Right lobe of liver (tissue), 6 donors: ENCODE data around the gene SERPINB1. TPM values are rescaled to one million over a fixed set of nuclear protein-coding genes. Genes with fewer than 3 reads are reported as not detected.
"Not testable (repeated sequence)": the region's sequence is repeated elsewhere in the genome, so short reads cannot be mapped to it uniquely, and the experiment has no call there.

Experiments
- ATAC-seq, 4 donors: fragments of 200-7000 bp; cut with Tn5 transposase; one replicate each; pipeline ENCODE4 v1.9.1; 2020; ENCODE audit warnings: mild to moderate bottlenecking in 4 of 4, moderate library complexity in 4 of 4
- DNase-seq, 3 donors: peaks; one replicate each; pipeline ENCODE4 v3.0.0-alpha.2; 2020
- H3K27ac ChIP-seq, 3 donors: fragments of 200-600 bp; one replicate each; pipeline ENCODE4 v1.8.0; 2022
- H3K27me3 ChIP-seq, 2 donors: fragments of 200-600 bp; one replicate each; pipeline ENCODE4 v1.8.0; 2022
- H3K36me3 ChIP-seq, 4 donors: fragments of 200-600 bp; sonication (generic) in 1 of 4; one replicate each; pipeline versions ENCODE4 v1.5.1 to v1.8.0; 2017 to 2022; ENCODE audit warnings: control low read depth in 1 of 4
- H3K4me1 ChIP-seq, 4 donors: fragments of 200-600 bp; sonication (generic) in 1 of 4; one replicate each; pipeline versions ENCODE4 v1.5.1 to v1.8.0; 2017 to 2022; ENCODE audit warnings: control low read depth in 1 of 4
- H3K4me3 ChIP-seq, 3 donors: fragments of 200-600 bp; one replicate each; pipeline ENCODE4 v1.8.0; 2022
- H3K9me3 ChIP-seq, 4 donors: fragments of 200-600 bp; sonication (generic) in 1 of 4; one replicate each; pipeline versions ENCODE4 v1.5.1 to v1.8.0; 2017 to 2022; ENCODE audit warnings: control low read depth in 1 of 4
- POLR2A ChIP-seq: fragments of 450-650 bp; IDR thresholded peaks from one replicate; pipeline ENCODE4 v1.6.1; 2017; ENCODE audit warnings: antibody characterized with exemption, mild to moderate bottlenecking
- WGBS: methylation state at CpG from one replicate; pipeline ENCODE4 v1.1.6; 2018; ENCODE audit warnings: low coverage, low lambda C conversion rate; ENCODE audit not compliant: insufficient coverage; ENCODE audit errors: missing lambda C conversion rate; 5-methylcytosine and 5-hydroxymethylcytosine counted together
- intact Hi-C, 2 donors: fragments of 100-400 bp; cut with DNase I; formaldehyde crosslinking; loops; one replicate each; pipeline versions ENCODE4 v1.11.2 to v1.14.1; 2022
- total RNA-seq, 6 experiments: library from RNA; depleted of rRNA in 2 of 6; stranded (reverse); fragments of >200 nt in 2 of 6; fragmentation: NEBNext Ultra II Directional in 3 of 6; extraction: Animal tissue kit (Norgen Biotek cat#: 25700) in 3 of 6; gene quantifications; one replicate each; pipeline versions ENCODE4 v1.1.0 to v1.2.4, GENCODE V29; 2016 to 2023
- TF ChIP-seq, protein P1 (sequence below), 4 donors: fragments of 200-600 bp in 3 of 4; fragments of 450-650 bp in 1 of 4; IDR thresholded peaks; one replicate each; pipeline versions ENCODE4 v1.5.1 to v1.8.0; 2016 to 2022; ENCODE audit warnings: antibody characterized with exemption in 4 of 4, mild to moderate bottlenecking in 2 of 4
- donor health status: DM: no; HTN: yes; CAD: no.
- donor health status: DM: no; HTN: no; CAD: no.
- donor health status: DM: no; HTN: no; CAD: no.
- donor health status: DM: no; HTN: yes; CAD: no.
- donor health status: DM: no; HTN: yes; CAD: no.

Gene SERPINB1
- total RNA-seq, 6 experiments from 2014 or later: 7.2 to 44.6 (median 25.2) TPM

DNA sequence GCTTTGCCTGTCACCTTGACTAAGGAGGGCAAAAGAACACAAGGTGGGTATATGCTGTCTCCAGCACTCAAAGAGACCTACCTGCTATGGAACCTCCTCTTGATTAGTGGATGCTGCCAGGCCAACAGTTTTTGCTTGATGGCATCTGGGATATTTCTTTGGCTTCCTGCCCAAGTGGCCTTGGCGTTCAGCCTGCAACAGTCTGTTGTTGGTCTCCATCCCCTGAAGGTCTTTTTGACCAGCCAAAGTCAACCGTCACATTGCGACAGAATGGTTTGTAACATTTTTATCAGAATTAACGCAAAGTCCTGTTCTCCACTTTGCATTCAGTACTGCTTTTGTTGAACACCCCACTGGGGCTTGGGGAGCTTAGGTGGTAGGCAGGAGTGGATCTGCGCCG, 37.1 kb downstream of the SERPINB1 start:
- Histone ChIP-seq H3K4me1 (no peaks in the 10 kb centered on the region), H3K27me3 (no peaks in the 10 kb centered on the region), H3K9me3 (no peaks in the 10 kb centered on the region), H3K27ac (no peak overlapping the region), H3K36me3 (no peaks in the 10 kb centered on the region), H3K4me3 (no peak overlapping the region)
- 65% methylated on average over 6 of the region's 6 CpGs for WGBS
- intact Hi-C loops: no loop called here
- TF ChIP-seq, protein P1, sequence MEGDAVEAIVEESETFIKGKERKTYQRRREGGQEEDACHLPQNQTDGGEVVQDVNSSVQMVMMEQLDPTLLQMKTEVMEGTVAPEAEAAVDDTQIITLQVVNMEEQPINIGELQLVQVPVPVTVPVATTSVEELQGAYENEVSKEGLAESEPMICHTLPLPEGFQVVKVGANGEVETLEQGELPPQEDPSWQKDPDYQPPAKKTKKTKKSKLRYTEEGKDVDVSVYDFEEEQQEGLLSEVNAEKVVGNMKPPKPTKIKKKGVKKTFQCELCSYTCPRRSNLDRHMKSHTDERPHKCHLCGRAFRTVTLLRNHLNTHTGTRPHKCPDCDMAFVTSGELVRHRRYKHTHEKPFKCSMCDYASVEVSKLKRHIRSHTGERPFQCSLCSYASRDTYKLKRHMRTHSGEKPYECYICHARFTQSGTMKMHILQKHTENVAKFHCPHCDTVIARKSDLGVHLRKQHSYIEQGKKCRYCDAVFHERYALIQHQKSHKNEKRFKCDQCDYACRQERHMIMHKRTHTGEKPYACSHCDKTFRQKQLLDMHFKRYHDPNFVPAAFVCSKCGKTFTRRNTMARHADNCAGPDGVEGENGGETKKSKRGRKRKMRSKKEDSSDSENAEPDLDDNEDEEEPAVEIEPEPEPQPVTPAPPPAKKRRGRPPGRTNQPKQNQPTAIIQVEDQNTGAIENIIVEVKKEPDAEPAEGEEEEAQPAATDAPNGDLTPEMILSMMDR (IDR thresholded peaks at IDR 0.05): no peak
- TF ChIP-seq POLR2A: no peak
- ATAC-seq: no peak
- no peak for DNase-seq

DNA sequence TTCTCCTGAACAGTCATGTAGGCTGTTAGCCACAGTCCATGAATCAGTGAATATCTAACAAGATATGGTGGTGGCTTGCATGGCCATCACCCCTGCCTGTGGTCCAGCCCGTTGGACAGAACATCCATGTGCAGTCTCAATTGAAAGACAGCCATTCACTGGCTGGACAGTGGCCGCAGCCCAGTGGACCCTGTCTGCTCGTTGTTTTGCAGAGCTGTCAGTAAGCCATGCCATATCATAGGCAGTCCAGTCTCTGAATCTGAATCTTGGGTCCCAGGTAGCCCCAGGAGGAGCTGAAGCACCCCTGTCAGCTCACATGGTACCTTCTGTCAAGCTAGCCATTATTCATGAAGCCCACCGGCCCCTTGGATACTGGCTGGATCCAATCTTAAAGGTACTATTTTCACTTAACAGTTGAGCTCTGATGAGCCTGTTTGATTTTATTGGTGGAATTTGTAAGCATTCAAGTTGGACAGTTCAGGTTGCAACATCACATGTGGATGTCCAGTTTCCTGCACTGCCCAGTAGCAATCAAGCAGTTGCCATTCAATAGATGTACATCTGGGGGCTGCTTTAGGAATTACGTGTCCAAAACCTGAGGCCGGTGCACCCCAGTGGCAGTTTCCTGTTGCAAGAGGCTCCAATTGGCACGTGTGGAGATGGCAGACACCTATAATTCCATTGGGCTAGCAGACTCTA, 37.8 kb downstream of the SERPINB1 start:
- Histone ChIP-seq H3K27ac (no peak overlapping the region), H3K9me3 (no peaks in the 10 kb centered on the region), H3K4me1 (no peaks in the 10 kb centered on the region), H3K36me3 (no peaks in the 10 kb centered on the region), H3K27me3 (no peaks in the 10 kb centered on the region), H3K4me3 (no peak overlapping the region)
- 50% methylated on average over 2 of the region's 7 CpGs for WGBS
- intact Hi-C loops: no loop called here
- DNase-seq (no peak), ATAC-seq (no peak)
- TF ChIP-seq POLR2A: no peak
- TF ChIP-seq, protein P1 (IDR thresholded peaks at IDR 0.05): no peak

DNA sequence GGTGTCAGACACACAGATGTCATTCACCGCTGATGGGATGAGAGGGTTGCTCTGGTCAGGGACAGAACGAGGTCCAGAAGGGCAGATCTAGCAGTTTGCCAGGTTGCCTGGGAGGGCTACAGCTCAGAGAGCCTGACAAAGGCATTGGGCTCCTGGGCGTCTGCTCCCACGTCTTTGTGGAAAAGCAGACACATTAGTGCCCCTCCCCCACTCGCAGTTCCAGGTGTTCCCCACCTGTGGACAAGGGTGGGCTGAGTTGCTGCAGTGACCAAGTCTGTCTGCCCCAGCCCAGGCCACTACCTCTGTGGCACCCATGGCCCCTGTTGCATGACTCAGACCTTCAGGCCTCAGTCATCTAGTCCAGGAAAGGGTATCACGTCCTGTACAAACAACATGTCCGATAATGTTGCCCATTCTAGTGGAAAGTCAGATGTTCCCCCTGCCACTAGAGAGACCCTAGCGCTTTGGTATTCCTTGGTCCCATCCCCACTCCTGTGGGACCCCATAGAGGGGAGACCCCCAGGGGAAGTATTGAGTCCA, 39.1 kb downstream of the SERPINB1 start:
- TF ChIP-seq POLR2A: no peak
- TF ChIP-seq, protein P1 (IDR thresholded peaks at IDR 0.05): no peak
- Histone ChIP-seq H3K27me3 (no peaks in the 10 kb centered on the region), H3K27ac (no peak overlapping the region), H3K36me3 (no peaks in the 10 kb centered on the region), H3K4me1 (no peaks in the 10 kb centered on the region), H3K9me3 (no peaks in the 10 kb centered on the region), H3K4me3 (no peak overlapping the region)
- WGBS: 86% methylated on average over 4 of the region's 8 CpGs
- ATAC-seq (no peak), DNase-seq (no peak)
- intact Hi-C loops: no loop called here

DNA sequence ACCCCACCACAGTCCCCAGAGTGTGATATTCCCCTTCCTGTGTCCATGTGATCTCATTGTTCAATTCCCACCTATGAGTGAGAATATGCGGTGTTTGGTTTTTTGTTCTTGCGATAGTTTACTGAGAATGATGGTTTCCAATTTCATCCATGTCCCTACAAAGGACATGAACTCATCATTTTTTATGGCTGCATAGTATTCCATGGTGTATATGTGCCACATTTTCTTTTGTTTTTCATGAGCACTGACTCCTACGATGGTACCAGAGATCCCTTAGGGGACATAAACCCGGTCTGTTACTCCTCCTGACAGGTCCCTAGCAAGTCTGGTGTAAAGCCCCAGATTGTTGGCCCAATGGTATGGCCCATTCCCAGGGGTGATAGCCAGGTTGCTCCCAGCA, 40.0 kb downstream of the SERPINB1 start:
- intact Hi-C loops, DNase-seq, H3K36me3 ChIP-seq, H3K9me3 ChIP-seq, ATAC-seq, H3K27me3 ChIP-seq, H3K4me1 ChIP-seq, H3K27ac ChIP-seq, H3K4me3 ChIP-seq: not testable (repeated sequence)
- WGBS: 90% methylated on average over 2 of the region's 4 CpGs

DNA sequence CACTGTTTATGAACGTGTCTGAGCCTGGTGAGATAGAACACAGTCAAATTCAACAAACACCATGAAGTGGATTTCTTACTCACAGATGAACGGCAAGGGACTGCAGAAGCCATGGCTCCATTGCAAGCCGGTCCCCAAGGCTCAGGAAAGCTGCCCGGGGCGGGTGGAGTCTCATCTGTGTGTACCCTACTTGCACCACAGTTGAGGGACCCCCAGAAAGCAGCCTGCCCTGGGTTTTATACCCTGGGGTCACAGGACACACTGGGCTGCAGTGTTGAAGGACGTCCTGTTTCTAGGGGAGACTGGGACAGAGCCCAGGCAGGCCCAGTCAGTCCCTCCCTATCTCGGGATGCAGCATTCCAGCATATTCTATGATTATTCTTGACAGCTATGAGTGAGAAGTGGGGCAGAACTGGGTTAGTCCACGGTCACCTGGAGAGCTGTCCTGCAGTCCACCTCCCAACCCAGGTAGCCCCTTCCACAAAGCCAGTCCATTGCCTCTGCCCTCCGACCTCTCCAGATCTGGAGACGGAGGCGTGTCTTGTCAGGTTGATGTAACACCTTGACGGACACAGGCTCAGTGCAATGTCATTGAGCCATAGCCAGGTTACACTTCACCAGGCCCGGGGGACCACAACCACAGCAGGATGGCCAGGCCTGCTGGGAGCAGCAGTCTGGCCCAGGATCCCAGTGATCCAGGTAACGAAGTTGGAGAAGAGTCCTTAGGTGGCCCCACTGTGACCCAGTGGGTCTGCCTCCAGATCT, 40.9 kb downstream of the SERPINB1 start:
- WGBS: no CpG with 5 or more reads among the region's 14 CpGs
- TF ChIP-seq POLR2A: no peak
- H3K27ac ChIP-seq: no peak overlapping the region
- DNase-seq (no peak), ATAC-seq (no peak)
- no peak overlapping the region for H3K4me3 ChIP-seq
- H3K36me3 ChIP-seq: no peaks in the 10 kb centered on the region
- H3K4me1 ChIP-seq: no peaks in the 10 kb centered on the region
- intact Hi-C loops: no loop called here
- H3K9me3 ChIP-seq: no peaks in the 10 kb centered on the region
- no peaks in the 10 kb centered on the region for H3K27me3 ChIP-seq
